SK-N-SH (cell line): ENCODE data around the gene MLEC. TPM values are rescaled to one million over a fixed set of nuclear protein-coding genes. Genes with fewer than 3 reads are reported as not detected.

Experiments
- CTCF ChIA-PET: fragments of 300-600, 350-600 bp; formaldehyde crosslinking; extraction: SDS; loops from one replicate; lab custom pipeline; 2021; lab: Yijun Ruan, JAX
- POLR2A ChIA-PET: fragments of 350-600 bp; sonication (Branson Sonifier 250); formaldehyde crosslinking; extraction: SDS; loops from one replicate; lab custom pipeline; 2020; ENCODE audit warnings: antibody characterized with exemption, inconsistent platforms; lab: Yijun Ruan, JAX
- DNase-seq: peaks from one replicate; pipeline ENCODE4 v3.0.0; 2012
- H2AFZ ChIP-seq: fragments of 200-600 bp; sonication (generic); 2 replicates; pipeline ENCODE4 v1.8.1; 2016; ENCODE audit warnings: antibody characterized with exemption, mild to moderate bottlenecking, low read depth
- H3F3A ChIP-seq: fragments of 200-600 bp; sonication (generic); replicated peaks from 2 replicates; pipeline ENCODE3; 2016; ENCODE audit warnings: antibody characterized with exemption, mild to moderate bottlenecking; ENCODE audit not compliant: insufficient read depth
- H3K27ac ChIP-seq, 2 experiments: fragments of 200-500 bp in 1 of 2; fragments of 200-600 bp in 1 of 2; sonication (Bioruptor generic) in 1 of 2; sonication (generic), shearing (Covaris generic) in 1 of 2; 2 replicates each; pipeline versions ENCODE4 v1.5.1 to v1.6.1; 2014 to 2016; ENCODE audit warnings: low read depth in 2 of 2, inconsistent platforms in 1 of 2, low read length in 1 of 2, mild to moderate bottlenecking in 1 of 2, mixed read lengths in 1 of 2
- H3K27me3 ChIP-seq: fragments of 200-600 bp; sonication (generic), shearing (Covaris generic); 2 replicates; pipeline ENCODE4 v1.6.1; 2016; ENCODE audit warnings: mixed run types; ENCODE audit not compliant: insufficient read depth
- H3K36me3 ChIP-seq, 2 experiments: fragments of 200-500 bp in 1 of 2; fragments of 200-600 bp in 1 of 2; sonication (Bioruptor generic) in 1 of 2; sonication (generic) in 1 of 2; replicated peaks in 1 of 2; 2 replicates each; pipeline versions ENCODE3 to v1.5.1; 2014 to 2016; ENCODE audit warnings: low read length in 1 of 2, mild to moderate bottlenecking in 1 of 2; ENCODE audit not compliant: insufficient read depth in 2 of 2, control insufficient read depth in 1 of 2
- H3K4me1 ChIP-seq, 2 experiments: fragments of 200-500 bp in 1 of 2; fragments of 200-600 bp in 1 of 2; sonication (Bioruptor generic) in 1 of 2; sonication (generic), shearing (Covaris generic) in 1 of 2; 2 replicates each; pipeline versions ENCODE4 v1.5.1 to v1.6.1; 2014 to 2016; ENCODE audit warnings: low read depth in 1 of 2, low read length in 1 of 2, mixed run types in 1 of 2; ENCODE audit not compliant: insufficient read depth in 2 of 2, control insufficient read depth in 1 of 2
- H3K4me2 ChIP-seq: fragments of 200-600 bp; sonication (generic), shearing (Covaris generic); 2 replicates; pipeline ENCODE4 v1.6.1; 2017; ENCODE audit warnings: mixed run types
- H3K4me3 ChIP-seq, 2 experiments: fragments of 200-500 bp in 1 of 2; fragments of 200-600 bp in 1 of 2; sonication (Bioruptor generic) in 1 of 2; sonication (generic), shearing (Covaris generic) in 1 of 2; 2 replicates each; pipeline versions ENCODE4 v1.5.1 to v1.8.1; 2014 to 2016; ENCODE audit warnings: low read depth in 2 of 2, inconsistent platforms in 1 of 2, low read length in 1 of 2, mild to moderate bottlenecking in 1 of 2, mixed read lengths in 1 of 2, moderate library complexity in 1 of 2
- H3K79me2 ChIP-seq: fragments of 200-600 bp; sonication (generic); 2 replicates; pipeline ENCODE4 v1.8.1; 2017; ENCODE audit warnings: mild to moderate bottlenecking; ENCODE audit not compliant: insufficient read depth
- H3K9ac ChIP-seq: fragments of 200-600 bp; sonication (generic); 2 replicates; pipeline ENCODE4 v1.6.1; 2017; ENCODE audit warnings: mixed run types
- H3K9me2 ChIP-seq: fragments of 200-600 bp; sonication (generic); 2 replicates; pipeline ENCODE4 v1.6.1; 2017; ENCODE audit warnings: mixed run types
- H3K9me3 ChIP-seq: fragments of 200-600 bp; sonication (generic); 2 replicates; pipeline ENCODE4 v1.6.1; 2017; ENCODE audit warnings: mixed run types, mild to moderate bottlenecking, moderate library complexity
- H4K20me1 ChIP-seq: fragments of 200-600 bp; sonication (generic); 2 replicates; pipeline ENCODE4 v1.6.1; 2017; ENCODE audit warnings: mild to moderate bottlenecking, mixed run types; ENCODE audit not compliant: insufficient read depth
- FOXM1 ChIP-seq: IDR thresholded peaks from 2 replicates; pipeline ENCODE4 v1.4.0; 2012; ENCODE audit warnings: low read depth, mild to moderate bottlenecking
- NFIC ChIP-seq: IDR thresholded peaks from 2 replicates; pipeline ENCODE4 v1.4.0; 2012; ENCODE audit warnings: borderline replicate concordance
- SIN3A ChIP-seq: IDR thresholded peaks from 2 replicates; pipeline ENCODE4 v1.6.1; 2012; ENCODE audit warnings: low read depth, mild to moderate bottlenecking, low read length, moderate library complexity, borderline replicate concordance
- WGBS: methylation state at CpG from one replicate; pipeline ENCODE4 v1.1.6; 2017; ENCODE audit warnings: low lambda C conversion rate; 5-methylcytosine and 5-hydroxymethylcytosine counted together
- polyA plus RNA-seq, 3 experiments: library from polyadenylated mRNA; depleted of rRNA; stranded (reverse); fragments of >200 nt; gene quantifications; 2 replicates each; pipeline ENCODE4 v1.2.3, GENCODE V29; 2012
- TF ChIP-seq, protein P1 (sequence below): IDR thresholded peaks from 2 replicates; pipeline ENCODE4 v1.4.0; 2012; ENCODE audit warnings: low read depth
- TF ChIP-seq, protein P2 (sequence below): fragments of 200-600 bp; sonication (generic); IDR thresholded peaks from 2 replicates; pipeline ENCODE4 v1.6.1; 2017; ENCODE audit warnings: antibody characterized with exemption, mild to moderate bottlenecking, moderate library complexity
- TF ChIP-seq, protein P3 (sequence below): IDR thresholded peaks from 2 replicates; pipeline ENCODE4 v1.4.0; 2012; ENCODE audit warnings: low read depth, borderline replicate concordance
- TF ChIP-seq, protein P4 (sequence below): fragments of 150-350 bp; IDR thresholded peaks from 2 replicates; pipeline ENCODE4 v1.6.1; 2016; ENCODE audit warnings: mild to moderate bottlenecking, low read depth, low read length

The MLEC gene
- polyA plus RNA-seq, 1 of the 3 experiments (the other 2 are of a cell fraction): 23.4 TPM

DNA sequence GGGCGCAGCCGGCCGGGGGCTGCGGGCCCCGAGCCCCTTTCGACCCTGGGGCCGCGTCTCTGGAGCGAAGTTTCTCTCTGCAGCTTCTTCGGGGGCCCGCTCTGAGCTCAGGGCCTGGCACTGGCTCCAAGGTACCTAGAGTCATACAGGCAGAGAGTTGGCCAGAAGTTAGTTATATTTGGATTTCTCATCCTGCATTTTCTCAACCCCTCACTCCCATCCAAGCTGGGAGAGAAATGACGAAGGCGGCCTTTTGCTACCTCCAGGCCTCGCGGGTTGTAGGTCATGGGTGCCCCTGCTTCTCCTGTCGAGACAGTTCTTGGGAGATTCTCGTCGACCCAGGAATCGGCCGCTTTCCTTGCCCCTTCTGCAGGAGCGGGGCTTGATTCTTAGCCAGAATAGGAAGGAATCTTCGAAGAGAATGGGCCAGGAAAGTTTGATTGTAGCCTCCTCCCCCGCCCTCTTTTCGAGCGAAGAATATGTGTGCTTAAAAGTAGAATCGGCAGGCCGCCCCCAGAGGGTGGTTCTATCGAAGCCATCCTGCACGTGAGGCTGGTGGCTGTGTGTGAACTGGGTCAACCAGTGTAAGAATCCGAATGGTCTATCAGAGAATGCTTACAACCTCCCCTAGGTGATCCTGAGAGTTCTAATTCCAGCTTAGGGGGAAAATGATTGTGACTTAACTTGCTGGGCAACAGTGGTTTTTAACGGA, 785 bp downstream of the MLEC start:
- Histone ChIP-seq H2AFZ (peak overlapping the region; percentile 69; the same call in 1 of the 2 replicates), H3K27me3 (no peaks in the 10 kb centered on the region), H3K4me2 (peak overlapping the region; percentile 81), H4K20me1 (peaks cover 48% of the 10 kb centered on the region), H3K4me3 (peak overlapping the region; percentile 87 to 90), H3K9me3 (no peaks in the 10 kb centered on the region), H3K79me2 (peaks cover 57% of the 10 kb centered on the region), H3F3A (peaks cover 4% of the 10 kb centered on the region), H3K27ac (peak overlapping the region; percentile 75 to 99), H3K36me3 (no peaks in the 10 kb centered on the region), H3K9ac (peak overlapping the region; percentile 88), H3K9me2 (no peaks in the 10 kb centered on the region), H3K4me1 (peaks cover 4 to 21% of the 10 kb centered on the region in 2 experiments; a peak in 3 of 4 replicates)
- under 1% methylated on average over 20 of the region's 31 CpGs for WGBS
- TF ChIP-seq, protein P1, sequence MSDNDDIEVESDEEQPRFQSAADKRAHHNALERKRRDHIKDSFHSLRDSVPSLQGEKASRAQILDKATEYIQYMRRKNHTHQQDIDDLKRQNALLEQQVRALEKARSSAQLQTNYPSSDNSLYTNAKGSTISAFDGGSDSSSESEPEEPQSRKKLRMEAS: 0 out of 2 replicates have a peak, but pooled peaks have one; percentile 27
- no peak for TF ChIP-seq FOXM1
- TF ChIP-seq, protein P2, sequence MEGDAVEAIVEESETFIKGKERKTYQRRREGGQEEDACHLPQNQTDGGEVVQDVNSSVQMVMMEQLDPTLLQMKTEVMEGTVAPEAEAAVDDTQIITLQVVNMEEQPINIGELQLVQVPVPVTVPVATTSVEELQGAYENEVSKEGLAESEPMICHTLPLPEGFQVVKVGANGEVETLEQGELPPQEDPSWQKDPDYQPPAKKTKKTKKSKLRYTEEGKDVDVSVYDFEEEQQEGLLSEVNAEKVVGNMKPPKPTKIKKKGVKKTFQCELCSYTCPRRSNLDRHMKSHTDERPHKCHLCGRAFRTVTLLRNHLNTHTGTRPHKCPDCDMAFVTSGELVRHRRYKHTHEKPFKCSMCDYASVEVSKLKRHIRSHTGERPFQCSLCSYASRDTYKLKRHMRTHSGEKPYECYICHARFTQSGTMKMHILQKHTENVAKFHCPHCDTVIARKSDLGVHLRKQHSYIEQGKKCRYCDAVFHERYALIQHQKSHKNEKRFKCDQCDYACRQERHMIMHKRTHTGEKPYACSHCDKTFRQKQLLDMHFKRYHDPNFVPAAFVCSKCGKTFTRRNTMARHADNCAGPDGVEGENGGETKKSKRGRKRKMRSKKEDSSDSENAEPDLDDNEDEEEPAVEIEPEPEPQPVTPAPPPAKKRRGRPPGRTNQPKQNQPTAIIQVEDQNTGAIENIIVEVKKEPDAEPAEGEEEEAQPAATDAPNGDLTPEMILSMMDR: no peak
- TF ChIP-seq, protein P3, sequence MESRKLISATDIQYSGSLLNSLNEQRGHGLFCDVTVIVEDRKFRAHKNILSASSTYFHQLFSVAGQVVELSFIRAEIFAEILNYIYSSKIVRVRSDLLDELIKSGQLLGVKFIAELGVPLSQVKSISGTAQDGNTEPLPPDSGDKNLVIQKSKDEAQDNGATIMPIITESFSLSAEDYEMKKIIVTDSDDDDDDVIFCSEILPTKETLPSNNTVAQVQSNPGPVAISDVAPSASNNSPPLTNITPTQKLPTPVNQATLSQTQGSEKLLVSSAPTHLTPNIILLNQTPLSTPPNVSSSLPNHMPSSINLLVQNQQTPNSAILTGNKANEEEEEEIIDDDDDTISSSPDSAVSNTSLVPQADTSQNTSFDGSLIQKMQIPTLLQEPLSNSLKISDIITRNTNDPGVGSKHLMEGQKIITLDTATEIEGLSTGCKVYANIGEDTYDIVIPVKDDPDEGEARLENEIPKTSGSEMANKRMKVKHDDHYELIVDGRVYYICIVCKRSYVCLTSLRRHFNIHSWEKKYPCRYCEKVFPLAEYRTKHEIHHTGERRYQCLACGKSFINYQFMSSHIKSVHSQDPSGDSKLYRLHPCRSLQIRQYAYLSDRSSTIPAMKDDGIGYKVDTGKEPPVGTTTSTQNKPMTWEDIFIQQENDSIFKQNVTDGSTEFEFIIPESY: no peak
- no peak for TF ChIP-seq NFIC
- ChIA-PET CTCF (interaction anchor here (0.8 to 5.6 kb wide), 8 partner anchors 11 to 284 kb away, joined by 3 to 34 read pairs (median 4); no protein-coding TSS in a partner anchor), POLR2A (interaction anchor here (1.2 kb wide), 1 partner anchor 38 kb away, joined by 5 read pairs; no protein-coding TSS in a partner anchor)
- DNase-seq: no peak

DNA sequence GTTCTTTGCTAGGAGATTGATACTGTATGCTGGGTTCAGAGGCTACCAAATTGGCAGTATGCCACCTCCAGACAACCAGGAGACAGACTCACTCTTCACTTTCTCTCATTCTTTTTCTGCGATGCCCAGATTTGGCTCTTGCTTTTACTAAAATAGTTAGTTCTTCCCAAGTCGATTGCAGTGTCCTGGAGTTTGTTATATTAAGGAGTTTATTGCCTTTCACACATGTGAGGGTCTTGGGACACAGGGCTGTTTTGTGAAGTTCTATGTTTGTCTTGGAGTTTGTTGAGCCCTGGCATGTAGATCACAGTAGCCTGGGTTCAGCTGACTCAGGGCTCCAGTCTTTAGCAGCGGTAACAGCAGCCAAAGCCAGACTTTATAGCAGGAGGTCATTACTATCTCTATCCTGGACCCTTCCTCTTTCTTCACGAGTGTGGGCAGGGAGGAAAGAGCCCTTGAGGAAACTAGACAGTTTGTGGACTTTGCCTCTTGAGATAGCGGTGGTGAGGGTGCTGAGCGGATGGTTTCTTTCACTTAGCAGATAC, 1.6 kb downstream of the MLEC start:
- H3K27me3 ChIP-seq: no peaks in the 10 kb centered on the region
- peak overlapping the region; percentile 87 to 90 for H3K4me3 ChIP-seq
- TF ChIP-seq NFIC (peak; percentile 28; the same call in 1 of the 2 replicates), SIN3A (0 out of 2 replicates have a peak, but pooled peaks have one; percentile 10)
- TF ChIP-seq, protein P4, sequence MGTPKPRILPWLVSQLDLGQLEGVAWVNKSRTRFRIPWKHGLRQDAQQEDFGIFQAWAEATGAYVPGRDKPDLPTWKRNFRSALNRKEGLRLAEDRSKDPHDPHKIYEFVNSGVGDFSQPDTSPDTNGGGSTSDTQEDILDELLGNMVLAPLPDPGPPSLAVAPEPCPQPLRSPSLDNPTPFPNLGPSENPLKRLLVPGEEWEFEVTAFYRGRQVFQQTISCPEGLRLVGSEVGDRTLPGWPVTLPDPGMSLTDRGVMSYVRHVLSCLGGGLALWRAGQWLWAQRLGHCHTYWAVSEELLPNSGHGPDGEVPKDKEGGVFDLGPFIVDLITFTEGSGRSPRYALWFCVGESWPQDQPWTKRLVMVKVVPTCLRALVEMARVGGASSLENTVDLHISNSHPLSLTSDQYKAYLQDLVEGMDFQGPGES: no peak
- H3K9me2 ChIP-seq: no peaks in the 10 kb centered on the region
- H3K4me1 ChIP-seq: peaks cover 4 to 21% of the 10 kb centered on the region in 2 experiments; a peak in 3 of 4 replicates
- peaks cover 0 to 4% of the 10 kb centered on the region in 2 experiments for H3K36me3 ChIP-seq
- no peak for DNase-seq
- H2AFZ ChIP-seq: no peak overlapping the region
- peaks cover 57% of the 10 kb centered on the region for H4K20me1 ChIP-seq
- ChIA-PET CTCF (interaction anchor here (0.8 to 5.6 kb wide), 8 partner anchors 10 to 283 kb away, joined by 3 to 34 read pairs (median 4); no protein-coding TSS in a partner anchor), POLR2A (interaction anchor here (1.2 kb wide), 1 partner anchor 39 kb away, joined by 5 read pairs; no protein-coding TSS in a partner anchor)
- H3K4me2 ChIP-seq: peak overlapping the region; percentile 81
- H3K79me2 ChIP-seq: peaks cover 65% of the 10 kb centered on the region
- WGBS: 40% methylated on average over 6 of the region's 6 CpGs
- H3K9me3 ChIP-seq: no peaks in the 10 kb centered on the region
- H3K27ac ChIP-seq: peak overlapping the region in 1 of 2 experiments; percentile 99; a peak in 1 of 4 replicates
- H3F3A ChIP-seq: peaks cover 4% of the 10 kb centered on the region
- peak overlapping the region; percentile 88; the same call in 1 of the 2 replicates for H3K9ac ChIP-seq
